HK-2 (cell line): ENCODE measurements around the gene FAM193A.
"Not testable (repeated sequence)": the region's sequence is repeated elsewhere in the genome, so short reads cannot be mapped to it uniquely, and the experiment has no call there.

Experiments used
- DNase-seq: peaks from one replicate; pipeline ENCODE4 v3.0.0-alpha.2; 2018; ENCODE audit not compliant: unreplicated experiment

FAM193A gene

GRCh38 chr4:2750719-2751605 is 214.5 kb downstream of the FAM193A start:
- no peak for DNase-seq

GRCh38 chr4:2753436-2753835 is 217.0 kb downstream of the FAM193A start:
- no peak for DNase-seq

- no peak for DNase-seq
These were observed 218.7 kb downstream of the FAM193A start for GRCh38 chr4:2754848-2755819.

GRCh38 chr4:2755821-2756690 is 219.6 kb downstream of the FAM193A start, which contains the start of gene TNIP2:
TSS of gene TNIP2 (minus strand) at chr4:2756336. CDS start at chr4:2756289, 47 bp downstream.
- DNase-seq: peak; percentile 92

GRCh38 chr4:2756691-2757350 is 220.4 kb downstream of the FAM193A start:
- no peak for DNase-seq

- DNase-seq: no peak
These were observed 221.0 kb downstream of the FAM193A start for GRCh38 chr4:2757426-2757825.

GRCh38 chr4:2761035-2761923 is 224.8 kb downstream of the FAM193A start:
- no peak for DNase-seq

- DNase-seq: no peak
These were observed 225.6 kb downstream of the FAM193A start for GRCh38 chr4:2762048-2762447.

GRCh38 chr4:2762486-2763370 is 226.3 kb downstream of the FAM193A start:
- not testable (repeated sequence) for DNase-seq

- no peak for DNase-seq
These were observed 227.1 kb downstream of the FAM193A start for GRCh38 chr4:2763511-2763967.

- DNase-seq: no peak
These were observed 229.5 kb downstream of the FAM193A start for GRCh38 chr4:2765832-2766526.

- DNase-seq: no peak
These were observed 230.7 kb downstream of the FAM193A start for GRCh38 chr4:2767046-2767704.

GRCh38 chr4:2767705-2768074 is 231.2 kb downstream of the FAM193A start:
- DNase-seq: no peak

GRCh38 chr4:2768124-2768523 is 231.7 kb downstream of the FAM193A start:
- no peak for DNase-seq

- no peak for DNase-seq
These were observed 232.5 kb downstream of the FAM193A start for GRCh38 chr4:2768921-2769336.

- DNase-seq: no peak
These were observed 234.8 kb downstream of the FAM193A start for GRCh38 chr4:2771264-2771663.

- DNase-seq: not testable (repeated sequence)
These were observed 244.2 kb downstream of the FAM193A start for GRCh38 chr4:2780643-2781042.

GRCh38 chr4:2781911-2782310 is 245.5 kb downstream of the FAM193A start:
- DNase-seq: no peak
